22Rv1 (cell line): ENCODE data around the gene HORMAD2.

Experiments
- ZFX ChIP-seq: fragments of 450-650 bp; IDR thresholded peaks from 2 replicates; pipeline ENCODE4 v1.6.1; 2017; ENCODE audit warnings: antibody characterized with exemption, borderline replicate concordance
- TF ChIP-seq, protein P1 (sequence below): fragments of 450-650 bp; IDR thresholded peaks from 2 replicates; pipeline ENCODE4 v1.5.1; 2017; ENCODE audit warnings: mild to moderate bottlenecking

DNA sequence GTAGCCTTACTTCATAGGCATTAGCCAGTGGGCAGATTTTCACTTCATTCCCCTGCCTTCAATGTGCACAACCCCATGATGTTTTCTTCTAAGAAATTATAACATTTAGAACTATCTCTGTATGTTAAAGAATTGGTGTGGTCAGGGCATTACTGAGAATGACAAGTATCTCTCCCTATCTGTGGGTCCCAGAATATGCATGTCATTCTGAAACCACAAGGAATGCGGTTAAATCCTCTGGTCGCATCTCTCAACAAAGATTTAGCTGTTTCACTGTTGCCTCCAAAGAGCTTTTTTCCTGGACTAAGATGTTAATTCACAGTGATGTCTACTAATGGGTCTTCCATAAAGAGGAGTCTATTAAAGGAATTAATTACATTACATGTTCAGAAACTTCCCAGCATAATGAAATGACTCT is 103.6 kb downstream of the HORMAD2 start:
- TF ChIP-seq, protein P1, sequence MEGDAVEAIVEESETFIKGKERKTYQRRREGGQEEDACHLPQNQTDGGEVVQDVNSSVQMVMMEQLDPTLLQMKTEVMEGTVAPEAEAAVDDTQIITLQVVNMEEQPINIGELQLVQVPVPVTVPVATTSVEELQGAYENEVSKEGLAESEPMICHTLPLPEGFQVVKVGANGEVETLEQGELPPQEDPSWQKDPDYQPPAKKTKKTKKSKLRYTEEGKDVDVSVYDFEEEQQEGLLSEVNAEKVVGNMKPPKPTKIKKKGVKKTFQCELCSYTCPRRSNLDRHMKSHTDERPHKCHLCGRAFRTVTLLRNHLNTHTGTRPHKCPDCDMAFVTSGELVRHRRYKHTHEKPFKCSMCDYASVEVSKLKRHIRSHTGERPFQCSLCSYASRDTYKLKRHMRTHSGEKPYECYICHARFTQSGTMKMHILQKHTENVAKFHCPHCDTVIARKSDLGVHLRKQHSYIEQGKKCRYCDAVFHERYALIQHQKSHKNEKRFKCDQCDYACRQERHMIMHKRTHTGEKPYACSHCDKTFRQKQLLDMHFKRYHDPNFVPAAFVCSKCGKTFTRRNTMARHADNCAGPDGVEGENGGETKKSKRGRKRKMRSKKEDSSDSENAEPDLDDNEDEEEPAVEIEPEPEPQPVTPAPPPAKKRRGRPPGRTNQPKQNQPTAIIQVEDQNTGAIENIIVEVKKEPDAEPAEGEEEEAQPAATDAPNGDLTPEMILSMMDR: no peak
- no peak for TF ChIP-seq ZFX
